Natural killer cell (primary cell): ENCODE measurements around the gene MAOA. TPM values are rescaled to one million over a fixed set of nuclear protein-coding genes. Genes with fewer than 3 reads are reported as not detected.

Source experiments
- ATAC-seq, 3 donors: fragments of 150-1000 bp in 2 of 3; fragments of 200-7000 bp in 1 of 3; cut with Tn5 transposase; 1 replicate in 1 of 3; 2 replicates in 2 of 3; pipeline ENCODE4 v1.10.0; 2021; ENCODE audit warnings: mild to moderate bottlenecking in 2 of 3, moderate library complexity in 2 of 3
- DNase-seq, 2 donors: peaks; one replicate each; pipeline versions ENCODE4 v3.0.0 to v3.0.0-alpha.2; 2013 to 2021; ENCODE audit warnings: mixed read lengths in 1 of 2
- H3K27ac ChIP-seq: one replicate; pipeline ENCODE4 v1.5.1; 2013; ENCODE audit warnings: mild to moderate bottlenecking, low read length
- H3K27me3 ChIP-seq: one replicate; pipeline ENCODE4 v1.6.1; 2013; ENCODE audit warnings: low read length; ENCODE audit not compliant: control insufficient read depth, insufficient read depth
- H3K36me3 ChIP-seq: one replicate; pipeline ENCODE4 v1.6.1; 2013; ENCODE audit warnings: low read length; ENCODE audit not compliant: control insufficient read depth, insufficient read depth
- H3K4me1 ChIP-seq: one replicate; pipeline ENCODE4 v1.6.1; 2013; ENCODE audit warnings: low read length; ENCODE audit not compliant: control insufficient read depth, insufficient read depth
- H3K4me3 ChIP-seq: one replicate; pipeline ENCODE4 v1.5.1; 2013; ENCODE audit warnings: low read length
- H3K9me3 ChIP-seq: one replicate; pipeline ENCODE4 v1.6.1; 2013; ENCODE audit warnings: low read length; ENCODE audit not compliant: control insufficient read depth, insufficient read depth
- H3K27ac Mint-ChIP-seq, 2 donors: one replicate each; pipeline ENCODE4 v1.8.0; 2022; ENCODE audit warnings: mild to moderate bottlenecking in 2 of 2, mixed read lengths in 2 of 2, moderate library complexity in 1 of 2
- H3K27me3 Mint-ChIP-seq, 2 donors: one replicate each; pipeline ENCODE4 v1.8.0; 2022; ENCODE audit warnings: low read depth in 2 of 2, mixed read lengths in 2 of 2
- H3K36me3 Mint-ChIP-seq: one replicate; pipeline ENCODE4 v1.8.0; 2022; ENCODE audit warnings: mixed read lengths
- H3K4me1 Mint-ChIP-seq, 2 donors: one replicate each; pipeline ENCODE4 v1.8.0; 2022; ENCODE audit warnings: mixed read lengths in 2 of 2
- H3K4me3 Mint-ChIP-seq: one replicate; pipeline ENCODE4 v1.8.0; 2022; ENCODE audit warnings: mild to moderate bottlenecking, moderate library complexity, mixed read lengths
- H3K9me3 Mint-ChIP-seq, 2 donors: one replicate each; pipeline ENCODE4 v1.8.0; 2022; ENCODE audit warnings: mixed read lengths in 2 of 2
- CTCF ChIP-seq: fragments of 200-600 bp; IDR thresholded peaks from one replicate; pipeline ENCODE4 v1.8.0; 2022; ENCODE audit warnings: antibody characterized with exemption
- WGBS: methylation state at CpG from one replicate; pipeline ENCODE4 v1.1.7; 2013; ENCODE audit warnings: missing lambda C conversion rate; ENCODE audit not compliant: insufficient coverage; 5-methylcytosine and 5-hydroxymethylcytosine counted together
- intact Hi-C: fragments of 100-400 bp; cut with micrococcal nuclease; formaldehyde crosslinking; loops from one replicate; pipeline ENCODE4 v1.14.2; 2022
- total RNA-seq, 4 donors: library from RNA; stranded (reverse); fragments of 120-200 nt in 1 of 4; gene quantifications; one replicate each; pipeline versions ENCODE4 v1.2.3 to v1.2.4, GENCODE V29; 2013 to 2022

Gene MAOA
- total RNA-seq, 3 donors from 2014 or later (not counting 1 experiment from before 2014, with no cell fraction given), result 0.05 TPM; not detected in 2

DNA sequence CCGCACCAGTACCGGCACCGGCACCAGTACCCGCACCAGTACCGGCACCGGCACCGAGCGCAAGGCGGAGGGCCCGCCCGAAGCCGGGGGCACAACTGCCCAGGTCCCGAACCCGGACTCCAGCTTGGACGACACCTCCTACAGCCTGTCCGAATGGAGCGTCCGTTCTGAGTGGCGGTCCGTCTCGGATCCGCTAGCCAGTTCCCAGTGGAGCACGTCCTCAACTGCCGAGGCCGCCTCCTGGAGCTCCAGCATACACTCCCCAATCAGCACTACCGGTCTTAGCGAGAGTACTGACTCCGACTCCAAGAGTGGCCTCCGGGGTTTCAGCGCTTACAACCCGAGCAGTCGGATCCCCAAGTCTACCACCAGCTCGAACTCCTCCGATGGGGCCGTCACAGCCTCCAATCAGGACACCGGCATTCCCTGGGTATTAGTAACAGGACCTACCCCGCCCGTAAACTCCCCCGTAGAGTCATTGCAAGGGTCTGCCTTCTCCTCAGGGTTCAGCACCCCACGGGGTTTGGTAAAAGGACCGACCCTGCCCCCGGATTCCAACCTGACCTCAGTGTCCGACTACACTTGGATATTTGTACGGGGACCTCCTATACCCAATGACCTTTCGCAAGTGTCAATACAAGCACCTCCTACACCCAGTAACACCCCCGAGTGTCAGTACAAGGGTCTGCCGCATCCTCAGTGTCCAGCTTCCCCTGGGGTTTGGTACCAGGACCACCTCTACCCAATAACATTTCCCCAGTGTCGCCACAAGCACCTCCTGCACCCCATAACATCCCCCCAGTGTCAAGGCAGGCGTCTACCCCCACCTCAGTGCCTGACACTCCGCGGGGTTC, 721 bp upstream of the MAOA start:
- Histone ChIP-seq H3K4me3 (peak overlapping the region; percentile 60), H3K4me1 (peaks cover 15% of the 10 kb centered on the region), H3K36me3 (no peaks in the 10 kb centered on the region), H3K9me3 (no peaks in the 10 kb centered on the region), H3K27me3 (peaks cover 6% of the 10 kb centered on the region), H3K27ac (no peak overlapping the region)
- Mint-ChIP-seq H3K27ac (peak overlapping the region in 1 of 2 donors; percentile 92), H3K4me1 (peaks cover 8 to 15% of the 10 kb centered on the region in 2 donors), H3K36me3 (no peaks in the 10 kb centered on the region), H3K4me3 (peak overlapping the region; percentile 91), H3K9me3 (no peaks in the 10 kb centered on the region), H3K27me3 (peaks cover 0 to 13% of the 10 kb centered on the region in 2 donors)
- peak; percentile 15 to 54 for DNase-seq
- no peak for ATAC-seq
- no peak for TF ChIP-seq CTCF
- intact Hi-C loops, result no loop called here
- WGBS, result under 1% methylated on average over 51 of the region's 51 CpGs

GRCh38 chrX:43657671-43658070, 1.6 kb downstream of the MAOA start:
- no peak overlapping the region for H3K4me3 Mint-ChIP-seq
- H3K4me1 Mint-ChIP-seq, result peaks cover 8 to 15% of the 10 kb centered on the region in 2 donors
- H3K27ac ChIP-seq, result no peak overlapping the region
- ATAC-seq (no peak), DNase-seq (no peak)
- no peaks in the 10 kb centered on the region for H3K36me3 Mint-ChIP-seq
- WGBS, result 80% methylated on average over 1 of the region's 1 CpG
- no peaks in the 10 kb centered on the region for H3K36me3 ChIP-seq
- H3K4me3 ChIP-seq, result no peak overlapping the region
- H3K9me3 Mint-ChIP-seq, result no peaks in the 10 kb centered on the region
- H3K27me3 Mint-ChIP-seq, result peaks cover 0 to 11% of the 10 kb centered on the region in 2 donors
- TF ChIP-seq CTCF, result no peak
- H3K27me3 ChIP-seq, result peaks cover 6% of the 10 kb centered on the region
- H3K4me1 ChIP-seq, result peaks cover 15% of the 10 kb centered on the region
- no peaks in the 10 kb centered on the region for H3K9me3 ChIP-seq
- intact Hi-C loops, result no loop called here
- H3K27ac Mint-ChIP-seq, result no peak overlapping the region

DNA sequence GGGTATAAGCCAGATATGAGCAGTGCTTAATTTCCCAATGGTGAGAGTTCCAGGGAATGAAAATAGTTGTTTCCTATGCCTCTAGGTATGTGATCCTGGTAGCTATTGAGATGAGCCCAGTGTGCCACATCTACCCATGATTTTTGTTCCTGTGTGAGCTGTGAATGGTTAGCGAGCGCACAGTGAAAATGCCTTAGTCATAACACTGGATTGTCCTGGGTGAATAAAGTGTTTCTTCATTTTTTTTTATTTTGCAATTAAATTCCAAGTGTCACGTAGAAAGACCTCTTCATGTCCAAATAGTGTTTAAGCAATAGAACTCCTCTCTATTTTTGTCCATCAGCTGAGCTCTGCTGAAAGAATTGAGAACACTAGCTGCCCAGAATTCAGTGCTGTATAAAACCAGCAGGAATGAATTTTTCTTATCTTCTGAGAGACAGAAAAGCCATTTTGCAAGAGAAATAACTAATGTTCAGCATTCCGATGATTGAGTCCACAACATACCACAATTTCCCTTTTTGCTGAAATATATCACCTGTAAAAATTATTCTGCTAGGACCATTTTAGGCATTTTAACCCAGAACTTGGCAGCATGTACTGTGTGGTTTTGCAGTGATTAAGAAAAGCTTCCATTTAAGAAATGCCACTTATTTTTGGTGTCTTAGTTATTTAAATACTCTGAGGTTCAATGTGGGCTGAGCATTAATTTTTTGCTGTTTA, 5.6 kb downstream of the MAOA start:
- no peak overlapping the region for H3K27ac ChIP-seq
- no peaks in the 10 kb centered on the region for H3K27me3 ChIP-seq
- no peaks in the 10 kb centered on the region for H3K36me3 ChIP-seq
- Mint-ChIP-seq H3K4me1 (no peaks in the 10 kb centered on the region), H3K36me3 (no peaks in the 10 kb centered on the region), H3K9me3 (no peaks in the 10 kb centered on the region), H3K4me3 (no peak overlapping the region), H3K27ac (no peak overlapping the region), H3K27me3 (peaks cover 16 to 28% of the 10 kb centered on the region in 2 donors)
- DNase-seq (no peak), ATAC-seq (no peak)
- 83% methylated on average over 2 of the region's 4 CpGs for WGBS
- intact Hi-C loops, result no loop called here
- no peak overlapping the region for H3K4me3 ChIP-seq
- no peaks in the 10 kb centered on the region for H3K4me1 ChIP-seq
- TF ChIP-seq CTCF, result no peak
- H3K9me3 ChIP-seq, result no peaks in the 10 kb centered on the region
